Measurements from ENCODE around the gene SEC24C. TPM values are rescaled to one million over a fixed set of nuclear protein-coding genes. Genes with fewer than 3 reads are reported as not detected.

Gene SEC24C
- polyA plus RNA-seq, 1 of the 3 experiments (the other 2 are of a cell fraction) = 73.6 TPM

- Histone ChIP-seq H3K9ac (no peak overlapping the region), H3K79me2 (ENCODE audit: insufficient read depth) (no peaks in the 10 kb centered on the region), H3K4me2 (no peak overlapping the region), H3K4me3 (ENCODE audit: low read depth in 2 of 2, low read length in 1 of 2) (no peak overlapping the region), H3K9me3 (no peaks in the 10 kb centered on the region), H3K36me3 (replicated peaks in 1 of 2; ENCODE audit: control insufficient read depth in 1 of 2, insufficient read depth in 2 of 2, low read length in 1 of 2) (peaks cover 47 to 84% of the 10 kb centered on the region in 2 experiments), H3K27ac (ENCODE audit: low read depth in 2 of 2, low read length in 1 of 2) (no peak overlapping the region), H3K27me3 (ENCODE audit: insufficient read depth) (no peaks in the 10 kb centered on the region), H4K20me1 (ENCODE audit: insufficient read depth) (no peaks in the 10 kb centered on the region), H3F3A (replicated peaks; ENCODE audit: insufficient read depth) (peaks cover 18% of the 10 kb centered on the region), H2AFZ (ENCODE audit: low read depth) (no peak overlapping the region), H3K9me2 (no peaks in the 10 kb centered on the region), H3K4me1 (ENCODE audit: control insufficient read depth in 1 of 2, insufficient read depth in 2 of 2, low read depth in 1 of 2, low read length in 1 of 2) (no peaks in the 10 kb centered on the region)
- CTCF ChIA-PET = no interaction called here
- DNase-seq = no peak
- WGBS (ENCODE audit: low lambda C conversion rate) = 88% methylated on average over 18 of the region's 19 CpGs
- POLR2A ChIA-PET = no interaction called here
- TF ChIP-seq IRF3 (IDR thresholded peaks at IDR 0.05; ENCODE audit: low read depth, low read length) = no peak
- TF ChIP-seq PBX3 (IDR thresholded peaks at IDR 0.05) = no peak
- no peak for TF ChIP-seq GABPA (IDR thresholded peaks at IDR 0.05; ENCODE audit: low read depth)
- no peak for TF ChIP-seq TCF12 (IDR thresholded peaks at IDR 0.05)
- TF ChIP-seq MEF2A (IDR thresholded peaks at IDR 0.05; ENCODE audit: borderline replicate concordance, low read depth) = no peak
- no peak for TF ChIP-seq EP300 (IDR thresholded peaks at IDR 0.05; ENCODE audit: borderline replicate concordance in 1 of 2, low read depth in 1 of 2, low read length in 1 of 2)
- TF ChIP-seq TEAD4 (IDR thresholded peaks at IDR 0.05; ENCODE audit: borderline replicate concordance, insufficient read depth) = no peak
- no peak for TF ChIP-seq FOXM1 (IDR thresholded peaks at IDR 0.05; ENCODE audit: low read depth)
- TF ChIP-seq, protein P1, sequence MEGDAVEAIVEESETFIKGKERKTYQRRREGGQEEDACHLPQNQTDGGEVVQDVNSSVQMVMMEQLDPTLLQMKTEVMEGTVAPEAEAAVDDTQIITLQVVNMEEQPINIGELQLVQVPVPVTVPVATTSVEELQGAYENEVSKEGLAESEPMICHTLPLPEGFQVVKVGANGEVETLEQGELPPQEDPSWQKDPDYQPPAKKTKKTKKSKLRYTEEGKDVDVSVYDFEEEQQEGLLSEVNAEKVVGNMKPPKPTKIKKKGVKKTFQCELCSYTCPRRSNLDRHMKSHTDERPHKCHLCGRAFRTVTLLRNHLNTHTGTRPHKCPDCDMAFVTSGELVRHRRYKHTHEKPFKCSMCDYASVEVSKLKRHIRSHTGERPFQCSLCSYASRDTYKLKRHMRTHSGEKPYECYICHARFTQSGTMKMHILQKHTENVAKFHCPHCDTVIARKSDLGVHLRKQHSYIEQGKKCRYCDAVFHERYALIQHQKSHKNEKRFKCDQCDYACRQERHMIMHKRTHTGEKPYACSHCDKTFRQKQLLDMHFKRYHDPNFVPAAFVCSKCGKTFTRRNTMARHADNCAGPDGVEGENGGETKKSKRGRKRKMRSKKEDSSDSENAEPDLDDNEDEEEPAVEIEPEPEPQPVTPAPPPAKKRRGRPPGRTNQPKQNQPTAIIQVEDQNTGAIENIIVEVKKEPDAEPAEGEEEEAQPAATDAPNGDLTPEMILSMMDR (IDR thresholded peaks at IDR 0.05) = no peak
- TF ChIP-seq RCOR1 (IDR thresholded peaks at IDR 0.05; ENCODE audit: low read length) = no peak
- TF ChIP-seq RXRA (IDR thresholded peaks at IDR 0.05; ENCODE audit: borderline replicate concordance, low read depth) = no peak
- TF ChIP-seq GATA2 (CRISPR knock-in tag; IDR thresholded peaks at IDR 0.05) = no peak
- TF ChIP-seq NRF1 (IDR thresholded peaks at IDR 0.05; ENCODE audit: low read depth, low read length) = no peak
- TF ChIP-seq POLR2AphosphoS5 (IDR thresholded peaks at IDR 0.05; ENCODE audit: low read depth, low read length) = no peak
- TF ChIP-seq MXI1 (IDR thresholded peaks at IDR 0.05; ENCODE audit: low read depth, low read length) = no peak
- TF ChIP-seq REST (IDR thresholded peaks at IDR 0.05; ENCODE audit: low read depth, low read length) = no peak
- no peak for TF ChIP-seq TAF1 (IDR thresholded peaks at IDR 0.05; ENCODE audit: borderline replicate concordance, low read depth, low read length)
- TF ChIP-seq CHD2 (IDR thresholded peaks at IDR 0.05; ENCODE audit: low read length, partially characterized antibody) = no peak
- TF ChIP-seq SIN3A (IDR thresholded peaks at IDR 0.05; ENCODE audit: borderline replicate concordance, low read depth, low read length) = no peak
Observed at GRCh38 chr10:73797324-73798025, 53.3 kb downstream of the SEC24C start.
